Urinary bladder (tissue), 4 donors: ENCODE measurements around the gene SLC38A2. TPM values are rescaled to one million over a fixed set of nuclear protein-coding genes. Genes with fewer than 3 reads are reported as not detected.

Source experiments
- DNase-seq: peaks from one replicate; pipeline ENCODE4 v3.0.0-alpha.2; 2015; ENCODE audit errors: extremely low spot score
- H3K27ac ChIP-seq: one replicate; pipeline ENCODE4 v1.5.1; 2013; ENCODE audit warnings: low read depth, mild to moderate bottlenecking, moderate library complexity
- H3K36me3 ChIP-seq: one replicate; pipeline ENCODE4 v1.6.1; 2013; ENCODE audit warnings: mild to moderate bottlenecking, moderate library complexity; ENCODE audit not compliant: insufficient read depth
- H3K4me1 ChIP-seq: one replicate; pipeline ENCODE4 v1.6.1; 2013; ENCODE audit warnings: mild to moderate bottlenecking, moderate library complexity; ENCODE audit not compliant: insufficient read depth
- H3K4me3 ChIP-seq: one replicate; pipeline ENCODE4 v1.5.1; 2013; ENCODE audit warnings: low read depth, low read length
- WGBS: extraction: QIAGEN DNeasy Blood & Tissue Kit; methylation state at CpG from one replicate; pipeline ENCODE4 v1.1.7; 2013; 5-methylcytosine and 5-hydroxymethylcytosine counted together
- polyA plus RNA-seq: library from polyadenylated mRNA; stranded (reverse); fragments of 200-250 nt; gene quantifications from one replicate; pipeline ENCODE4 v1.2.3, GENCODE V29; 2013
- total RNA-seq: library from RNA; depleted of rRNA; stranded (reverse); fragments of >200 nt; gene quantifications from one replicate; pipeline ENCODE4 v1.2.3, GENCODE V29; 2014
- donor health status: healthy with polysubstance abuse.
- donor health status: healthy.

Gene SLC38A2
- total and polyA plus RNA-seq, 2 donors: 128 to 471 TPM

DNA sequence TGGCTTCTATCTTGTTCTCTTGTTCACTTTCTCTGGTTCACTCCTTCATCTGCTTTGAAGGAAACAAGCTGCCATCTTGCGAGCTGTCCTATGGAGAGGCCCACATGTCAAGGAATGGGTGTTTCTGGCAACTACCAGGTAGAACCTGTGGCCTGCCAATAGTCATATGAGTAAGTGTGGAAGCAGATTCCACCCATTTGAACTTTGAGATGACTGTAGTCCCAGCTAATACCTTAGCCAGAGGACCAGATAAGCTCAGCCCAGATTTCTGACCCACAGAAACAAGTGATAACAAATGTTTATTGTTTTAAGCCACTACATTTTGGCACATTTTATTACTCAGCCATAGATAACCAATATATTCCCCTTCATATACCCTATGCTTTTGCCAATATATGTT, 4.0 kb upstream of the SLC38A2 start:
- no peaks in the 10 kb centered on the region for H3K4me1 ChIP-seq
- DNase-seq: no peak
- WGBS: 96% methylated on average over 1 of the region's 1 CpG
- H3K36me3 ChIP-seq: no peaks in the 10 kb centered on the region
- H3K4me3 ChIP-seq: no peak overlapping the region
- no peak overlapping the region for H3K27ac ChIP-seq

DNA sequence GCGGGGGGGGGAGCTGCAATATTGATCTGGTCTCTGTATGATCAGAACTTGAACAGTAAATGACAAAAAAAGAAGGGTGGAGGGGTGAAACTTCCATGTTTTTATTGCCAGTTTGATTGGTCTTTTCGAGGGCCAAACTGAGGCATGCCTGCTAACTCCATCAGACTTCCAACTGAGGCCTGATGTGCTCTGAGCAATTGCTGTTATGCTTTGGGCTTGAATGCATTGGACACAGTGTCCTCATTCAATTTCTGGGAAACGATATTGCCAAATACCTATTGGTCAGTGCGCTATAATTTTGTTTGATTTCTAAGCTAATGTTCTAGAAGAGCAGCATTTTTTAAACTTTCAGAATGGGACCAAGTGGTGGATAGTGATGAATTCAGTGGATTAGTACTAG, 2.1 kb upstream of the SLC38A2 start:
- H3K4me1 ChIP-seq: no peaks in the 10 kb centered on the region
- DNase-seq: no peak
- no peak overlapping the region for H3K27ac ChIP-seq
- WGBS: 98% methylated on average over 4 of the region's 4 CpGs
- no peak overlapping the region for H3K4me3 ChIP-seq
- H3K36me3 ChIP-seq: no peaks in the 10 kb centered on the region

DNA sequence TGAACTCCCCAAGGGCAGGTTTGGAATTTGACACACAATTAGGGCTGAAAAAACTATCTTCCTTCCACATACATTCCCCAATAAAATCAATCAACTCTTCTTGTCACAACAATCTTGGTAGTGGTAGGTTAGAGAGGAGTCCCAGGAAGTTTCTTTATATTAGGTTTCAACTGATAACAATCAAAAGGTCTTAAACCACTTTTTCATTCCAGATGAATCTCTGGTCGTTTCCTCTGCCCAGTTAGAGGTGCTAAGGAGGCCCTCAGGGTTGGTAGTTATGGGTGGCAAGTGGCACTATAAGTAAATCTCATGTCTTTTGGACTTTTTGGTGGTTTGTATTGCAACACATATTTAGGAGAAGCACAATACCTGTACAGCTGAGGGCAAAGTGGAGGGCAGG, 1.7 kb upstream of the SLC38A2 start:
- Histone ChIP-seq H3K4me1 (no peaks in the 10 kb centered on the region), H3K36me3 (no peaks in the 10 kb centered on the region), H3K4me3 (no peak overlapping the region), H3K27ac (peak overlapping the region; percentile 43)
- no peak for DNase-seq
- 61% methylated on average over 1 of the region's 1 CpG for WGBS

DNA sequence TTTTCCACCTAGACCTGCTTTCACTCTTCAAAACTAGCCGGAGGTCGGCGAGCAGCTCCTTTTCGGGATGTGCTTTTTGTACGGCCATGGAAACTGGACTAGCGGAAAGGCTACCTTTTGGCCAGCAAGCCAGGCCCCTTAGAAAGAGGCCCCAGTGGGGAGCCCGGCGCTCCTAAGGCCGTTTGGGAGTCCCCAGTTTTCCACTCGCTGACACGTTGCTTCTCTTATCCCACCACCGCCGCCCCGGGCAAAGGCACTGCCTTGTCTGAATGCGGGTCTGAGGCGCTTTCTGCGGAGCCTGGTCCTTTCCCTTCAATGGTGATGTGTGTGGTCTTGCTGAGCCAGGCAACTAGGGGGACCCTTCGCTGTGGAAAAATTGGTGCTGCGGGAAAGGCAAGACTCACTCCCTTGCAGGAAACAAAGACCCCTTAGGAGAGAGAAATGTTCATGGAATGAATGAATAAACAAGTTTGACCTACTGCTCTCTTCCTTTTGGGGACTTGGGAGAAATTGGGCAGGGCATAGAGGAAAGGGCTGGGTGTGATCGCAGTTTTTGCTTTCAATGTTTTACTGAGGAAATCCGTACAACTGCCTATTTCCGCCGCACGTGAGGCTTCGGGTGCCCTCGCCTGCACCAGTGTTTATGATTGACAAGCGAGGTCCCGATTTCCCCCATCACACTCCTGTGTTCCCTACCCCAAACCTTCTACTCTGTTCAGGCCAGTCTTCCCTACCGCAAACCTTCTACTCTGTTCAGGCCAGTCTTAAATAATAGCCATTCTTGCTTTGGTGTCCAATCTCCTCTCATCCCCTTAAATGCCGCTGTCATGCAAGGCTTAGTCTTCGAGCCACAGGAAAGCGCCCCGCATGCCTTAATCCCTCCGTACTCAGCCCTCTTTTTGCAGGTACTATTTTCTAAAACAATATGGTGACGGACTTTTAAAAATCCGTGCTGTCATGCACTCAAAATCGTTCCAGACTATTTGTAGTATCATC, 1.0 kb upstream of the SLC38A2 start:
- DNase-seq: no peak
- WGBS: 27% methylated on average over 37 of the region's 37 CpGs

DNA sequence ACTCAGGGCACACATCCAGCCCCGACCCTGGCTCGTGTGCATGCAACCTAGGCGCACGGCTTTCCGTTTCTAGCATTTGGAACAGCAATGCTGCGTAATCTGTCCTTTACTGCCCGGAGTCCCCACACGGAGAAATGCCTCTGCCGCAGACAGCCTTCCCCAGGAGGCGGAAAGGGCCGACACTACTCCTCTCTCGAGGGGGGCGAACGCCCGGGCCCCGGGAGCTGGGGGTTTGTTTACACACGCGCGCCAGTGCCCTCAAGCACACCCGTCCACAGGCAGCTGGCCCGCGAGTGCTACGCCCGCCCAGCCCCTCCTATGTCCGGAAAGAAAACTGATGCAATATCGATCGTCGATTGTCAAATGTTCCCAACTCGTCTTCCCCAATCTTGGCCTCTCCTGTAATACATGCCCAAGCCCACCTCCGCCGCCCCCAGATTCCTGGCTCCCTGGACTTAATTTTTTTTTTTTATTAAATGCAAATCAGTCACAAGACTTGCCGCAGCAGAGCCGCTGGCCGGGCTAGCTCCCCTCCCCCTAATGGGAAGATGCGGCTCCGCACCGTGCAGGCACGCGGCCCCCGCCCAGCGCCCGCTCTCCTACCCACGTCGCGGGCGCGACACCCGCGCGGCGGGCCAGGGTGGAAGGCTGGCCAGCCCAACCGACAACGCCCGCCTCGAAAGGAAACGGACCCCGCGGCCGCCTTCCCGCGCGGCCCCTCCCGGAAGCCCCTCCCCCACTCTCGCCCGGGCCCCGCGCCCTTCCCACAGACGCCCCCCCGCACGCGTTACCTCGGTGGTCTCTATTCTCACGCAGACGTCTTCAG, 642 bp downstream of the SLC38A2 start:
- H3K27ac ChIP-seq: peak overlapping the region; percentile 99
- peaks cover under 1% of the 10 kb centered on the region for H3K36me3 ChIP-seq
- no peaks in the 10 kb centered on the region for H3K4me1 ChIP-seq
- under 1% methylated on average over 74 of the region's 74 CpGs for WGBS
- peak overlapping the region; percentile 99 for H3K4me3 ChIP-seq
- DNase-seq: no peak

More for the DNA sequence above, 1.0 kb upstream of the SLC38A2 start:
- Histone ChIP-seq H3K36me3 (no peaks in the 10 kb centered on the region), H3K4me3 (peak overlapping the region; percentile 61), H3K4me1 (no peaks in the 10 kb centered on the region), H3K27ac (peak overlapping the region; percentile 97)

DNA sequence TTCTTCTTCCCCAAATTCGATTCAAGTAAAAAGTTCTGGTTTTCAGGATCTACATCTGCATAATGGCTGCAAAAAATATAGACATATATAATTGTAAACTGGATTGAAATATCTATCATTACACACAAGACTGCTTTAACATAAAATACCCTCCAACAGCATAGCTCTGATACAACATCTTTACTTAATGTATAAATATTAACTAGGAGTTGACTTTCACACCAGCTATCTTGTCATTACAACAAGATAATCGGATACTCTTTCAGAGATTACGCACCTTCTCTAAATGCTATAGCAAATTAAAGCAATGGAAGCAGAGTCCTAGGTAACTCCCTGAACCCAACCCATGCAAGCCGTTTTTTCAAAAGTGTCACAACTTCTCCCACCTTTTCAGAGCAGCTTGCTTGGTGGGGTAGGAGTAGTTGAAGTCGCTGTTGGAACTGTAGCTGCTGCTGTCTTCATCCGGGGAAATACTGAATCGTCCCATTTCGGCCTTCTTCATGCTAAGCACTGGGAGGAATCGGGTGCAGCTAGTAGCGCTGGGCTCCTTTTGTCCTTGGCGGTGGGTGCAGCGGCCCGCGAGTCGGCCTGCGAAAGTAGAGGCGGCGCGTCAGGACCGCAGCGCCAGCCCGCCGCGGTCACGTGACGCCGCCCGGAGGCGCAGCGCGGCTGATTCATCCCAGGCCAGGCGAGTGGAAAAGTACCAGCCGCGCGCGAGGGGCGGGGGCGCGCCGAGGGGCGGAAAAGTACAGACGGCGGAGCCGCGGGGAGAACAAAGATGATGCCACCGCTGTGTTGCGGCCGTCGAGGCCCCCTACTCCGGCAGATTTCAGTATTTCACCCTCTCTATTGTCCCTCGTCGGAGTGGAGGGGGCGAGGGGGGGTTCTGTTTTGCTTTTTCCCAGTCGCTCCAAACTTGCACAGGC, 1.5 kb downstream of the SLC38A2 start:
- peak overlapping the region; percentile 99 for H3K4me3 ChIP-seq
- WGBS: 1% methylated on average over 54 of the region's 54 CpGs
- peaks cover 2% of the 10 kb centered on the region for H3K36me3 ChIP-seq
- H3K27ac ChIP-seq: peak overlapping the region; percentile 99
- H3K4me1 ChIP-seq: no peaks in the 10 kb centered on the region
- no peak for DNase-seq

DNA sequence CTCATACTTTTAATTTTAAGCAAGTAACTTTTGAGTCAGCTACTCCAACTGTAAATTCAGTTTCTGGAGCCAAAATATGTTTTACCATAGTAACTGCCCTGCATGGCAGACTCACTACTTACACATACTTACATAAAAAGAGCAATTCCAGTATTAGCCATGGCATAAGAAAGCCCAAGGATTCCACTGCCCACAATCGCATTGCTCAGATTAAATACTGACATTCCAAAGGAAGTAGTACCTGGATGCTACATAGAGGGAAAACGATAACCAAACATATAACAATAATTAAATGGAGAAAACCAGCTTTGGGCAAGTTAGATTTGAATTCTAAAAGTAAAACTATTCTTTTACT, 2.2 kb downstream of the SLC38A2 start:
- Histone ChIP-seq H3K4me3 (peak overlapping the region; percentile 99), H3K36me3 (peaks cover 2% of the 10 kb centered on the region), H3K4me1 (no peaks in the 10 kb centered on the region), H3K27ac (no peak overlapping the region)
- DNase-seq: no peak
- WGBS: 15% methylated on average over 2 of the region's 2 CpGs

DNA sequence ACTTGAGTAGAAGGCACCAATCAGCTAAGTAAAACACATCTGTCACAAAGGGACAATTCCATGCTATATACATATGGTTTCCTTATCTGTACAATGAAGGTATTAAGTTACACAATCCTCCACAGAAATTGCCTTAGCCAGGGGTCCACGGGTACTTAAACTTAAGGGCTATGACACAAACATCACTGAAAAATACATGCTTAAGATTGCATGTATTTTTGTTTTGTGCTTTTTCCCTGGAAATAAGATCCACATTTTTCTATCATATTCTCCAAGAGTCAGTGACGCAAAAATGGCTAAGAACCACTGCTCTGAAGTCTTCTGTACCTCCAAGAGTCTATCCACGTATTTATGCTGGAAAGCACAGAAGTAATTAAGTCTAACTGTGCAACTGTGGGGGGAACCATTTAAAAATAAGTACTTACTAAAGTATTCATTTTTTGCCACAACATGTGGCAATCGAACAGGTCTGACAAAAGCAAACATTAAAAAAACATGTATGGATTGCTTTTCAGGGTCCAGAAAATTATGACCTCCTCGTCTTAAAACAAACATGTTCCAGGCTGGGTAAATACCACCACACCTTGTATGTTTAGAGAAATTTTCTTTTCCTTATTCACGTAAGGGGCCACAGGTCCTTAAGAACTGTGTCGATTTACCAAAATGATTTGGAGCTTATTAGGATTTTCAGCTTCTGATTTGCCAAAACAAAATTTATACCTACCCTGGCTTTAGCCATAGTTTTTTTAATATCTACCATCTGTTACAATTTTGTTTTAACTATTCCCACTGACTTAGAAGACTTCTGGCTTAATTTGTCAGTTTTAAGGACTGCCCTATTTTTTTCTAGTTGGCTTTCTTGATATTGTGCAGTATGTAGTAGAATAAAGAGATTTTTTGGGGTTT, 2.8 kb downstream of the SLC38A2 start:
- 33% methylated on average over 7 of the region's 7 CpGs for WGBS
- Histone ChIP-seq H3K4me3 (peak overlapping the region; percentile 99), H3K36me3 (peaks cover 2% of the 10 kb centered on the region), H3K4me1 (no peaks in the 10 kb centered on the region), H3K27ac (peak overlapping the region; percentile 40)
- no peak for DNase-seq

DNA sequence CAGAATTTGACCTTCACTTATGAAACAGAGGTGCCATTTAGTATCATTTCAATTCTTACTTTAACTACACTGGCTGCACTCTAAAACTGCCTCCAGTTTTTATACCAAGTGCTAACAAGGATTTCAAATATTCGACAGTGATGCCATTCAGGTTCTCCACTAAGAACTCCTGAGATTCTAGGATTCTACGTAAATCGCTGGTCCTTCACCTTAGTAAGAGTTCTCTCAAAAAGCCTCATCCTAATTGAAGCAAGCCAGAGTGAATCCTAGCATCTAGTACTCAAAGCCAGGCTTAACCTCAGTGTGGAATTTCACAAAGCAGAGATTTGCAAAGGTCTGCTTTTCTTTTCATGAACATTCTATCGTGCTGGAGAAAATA, 3.5 kb downstream of the SLC38A2 start:
- peak overlapping the region; percentile 99 for H3K4me3 ChIP-seq
- no peaks in the 10 kb centered on the region for H3K4me1 ChIP-seq
- WGBS: 39% methylated on average over 4 of the region's 4 CpGs
- peaks cover 5% of the 10 kb centered on the region for H3K36me3 ChIP-seq
- no peak for DNase-seq
- peak overlapping the region; percentile 40 for H3K27ac ChIP-seq

DNA sequence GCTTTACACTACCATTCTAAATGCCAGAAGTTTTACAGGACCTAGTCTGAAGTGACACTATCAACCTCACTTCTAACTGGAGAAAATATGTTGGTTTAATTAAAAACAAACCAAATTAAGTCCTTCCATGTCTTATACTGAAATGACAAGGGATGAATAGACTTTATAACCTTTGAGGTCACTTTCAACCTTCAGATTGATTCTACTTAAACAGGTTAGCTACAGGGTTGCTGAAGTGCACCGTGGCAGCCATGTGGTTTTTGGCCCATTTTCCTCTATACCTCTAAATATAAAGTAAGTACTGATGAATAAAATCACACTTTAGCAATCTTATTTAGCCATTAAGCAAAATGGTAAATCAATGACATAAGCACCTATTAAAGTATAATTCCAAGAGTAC, 3.9 kb downstream of the SLC38A2 start:
- Histone ChIP-seq H3K4me1 (no peaks in the 10 kb centered on the region), H3K36me3 (peaks cover 5% of the 10 kb centered on the region), H3K4me3 (peak overlapping the region; percentile 99), H3K27ac (no peak overlapping the region)
- 23% methylated on average over 1 of the region's 1 CpG for WGBS
- DNase-seq: no peak

DNA sequence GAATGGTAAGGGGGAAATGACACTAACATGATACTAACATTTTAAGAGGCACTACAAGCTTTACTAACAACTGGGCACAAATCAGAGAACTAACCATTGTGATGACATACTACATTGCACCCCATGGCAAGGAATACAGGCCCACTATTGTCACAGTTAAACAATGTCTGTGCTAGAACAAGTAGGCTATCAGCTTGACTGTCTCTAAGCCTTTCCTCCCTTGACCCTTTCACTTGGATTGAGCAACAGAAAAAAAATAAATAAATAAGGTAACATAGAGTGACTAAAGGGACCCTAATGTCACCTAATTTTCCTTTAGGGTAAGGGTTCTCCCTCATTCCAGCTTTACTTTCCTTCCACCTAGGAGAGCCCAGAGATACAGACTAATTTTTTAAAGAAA, 4.4 kb downstream of the SLC38A2 start:
- H3K4me3 ChIP-seq: peak overlapping the region; percentile 99
- DNase-seq: no peak
- H3K27ac ChIP-seq: no peak overlapping the region
- peaks cover 7% of the 10 kb centered on the region for H3K36me3 ChIP-seq
- peaks cover 1% of the 10 kb centered on the region for H3K4me1 ChIP-seq

DNA sequence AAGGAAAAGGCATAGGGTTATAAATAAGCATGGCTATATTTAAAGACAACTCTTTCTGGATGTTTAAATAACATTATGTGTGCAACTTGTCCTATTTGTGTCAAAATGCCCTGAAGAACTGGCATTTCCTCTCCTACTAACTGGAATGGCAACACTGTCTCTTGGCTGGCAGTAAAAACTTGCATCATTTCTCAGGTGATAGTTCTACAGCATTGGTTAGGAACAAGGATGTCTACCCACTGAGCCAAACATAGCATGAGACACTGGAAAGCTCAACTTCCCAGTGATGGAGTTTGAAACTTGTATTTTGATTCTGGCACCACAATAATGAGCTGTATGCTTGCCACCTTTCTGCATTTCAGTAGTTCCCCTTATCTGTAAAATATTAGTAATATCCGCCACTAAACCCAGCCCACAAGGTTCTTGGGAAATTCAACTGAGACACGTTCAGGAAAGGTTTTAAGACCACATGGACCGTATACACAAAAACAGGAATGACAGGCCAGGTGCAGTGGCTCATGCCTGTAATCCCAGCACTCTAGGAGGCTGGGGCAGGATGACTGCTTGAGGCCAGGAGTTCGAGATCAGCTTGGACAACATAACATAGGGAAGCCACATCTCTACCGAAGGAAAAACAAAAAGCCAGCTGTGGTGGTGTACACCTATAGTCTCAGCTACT, 5.1 kb downstream of the SLC38A2 start:
- 26% methylated on average over 5 of the region's 5 CpGs for WGBS
- H3K4me3 ChIP-seq: peak overlapping the region; percentile 99
- DNase-seq: no peak
- peaks cover 1% of the 10 kb centered on the region for H3K4me1 ChIP-seq
- H3K36me3 ChIP-seq: peaks cover 7% of the 10 kb centered on the region
- H3K27ac ChIP-seq: no peak overlapping the region
